HepG2 (cell line): Measurements from ENCODE around the gene VAPB. TPM values are rescaled to one million over a fixed set of nuclear protein-coding genes. Genes with fewer than 3 reads are reported as not detected.

Experiments
- ATAC-seq: fragments of 200-7000 bp; cut with Tn5 transposase; 3 replicates; pipeline ENCODE4 v1.9.1; 2020; ENCODE audit warnings: mild to moderate bottlenecking, moderate library complexity
- BruUV-seq: library from RNA; stranded (reverse); fragments of 400-500 nt; replicated peaks from 2 replicates; lab custom pipeline; 2021; lab: Mats Ljungman, UMichigan
- CTCF ChIA-PET: fragments of 300-600 bp; formaldehyde crosslinking; extraction: SDS; loops from one replicate; lab custom pipeline; 2021; ENCODE audit warnings: low total read pairs, inconsistent platforms, low intra/inter-chr PET ratio; lab: Yijun Ruan, JAX
- POLR2A ChIA-PET: fragments of 350-600 bp; sonication (Branson Sonifier 250); formaldehyde crosslinking; loops from one replicate; lab custom pipeline; 2020; ENCODE audit warnings: antibody characterized with exemption, inconsistent platforms; lab: Yijun Ruan, JAX
- DNase-seq: peaks from one replicate; pipeline ENCODE4 v3.0.0-alpha.2; 2015; ENCODE audit warnings: low spot score
- FAIRE-seq: peaks from 3 replicates; lab custom pipeline; 2011; peaks lifted over from hg19 to GRCh38; lab: Jason Lieb, UNC
- H2AFZ ChIP-seq: one replicate; pipeline ENCODE4 v1.6.1; 2011; ENCODE audit warnings: low read length, inconsistent platforms
- H3K27ac ChIP-seq: fragments of 300-600 bp; 3 replicates; pipeline ENCODE4 v1.8.0; 2011; ENCODE audit warnings: mixed run types, mild to moderate bottlenecking, mixed read lengths, low read length, inconsistent platforms; ENCODE audit not compliant: insufficient read depth; ENCODE audit errors: extremely low read length
- H3K27me3 ChIP-seq, 2 experiments: fragments of 200-600 bp in 1 of 2; 2 replicates in 1 of 2; 3 replicates in 1 of 2; pipeline versions ENCODE4 v1.6.0 to v1.8.0; 2011; ENCODE audit warnings: low read length in 2 of 2, mild to moderate bottlenecking in 2 of 2, moderate library complexity in 2 of 2, inconsistent platforms in 1 of 2; ENCODE audit not compliant: insufficient read depth in 2 of 2, control insufficient read depth in 1 of 2
- H3K36me3 ChIP-seq, 2 experiments: fragments of 200-600 bp in 1 of 2; replicated peaks in 1 of 2; 2 replicates in 1 of 2; 3 replicates in 1 of 2; pipeline versions ENCODE4 v1.5.1 to v1.8.0; 2011; ENCODE audit warnings: low read length in 2 of 2, inconsistent platforms in 1 of 2; ENCODE audit not compliant: insufficient read depth in 2 of 2, control insufficient read depth in 1 of 2
- H3K4me1 ChIP-seq: 2 replicates; pipeline ENCODE4 v1.5.1; 2012; ENCODE audit warnings: low read length, inconsistent platforms; ENCODE audit not compliant: insufficient read depth
- H3K4me2 ChIP-seq: 2 replicates; pipeline ENCODE4 v1.6.0; 2011; ENCODE audit warnings: low read depth, low read length, inconsistent platforms
- H3K4me3 ChIP-seq, 3 experiments: fragments of 200-600 bp in 1 of 3; sonication (generic), shearing (Covaris generic) in 1 of 3; replicated peaks in 1 of 3; 2 replicates each; pipeline ENCODE4 v1.5.1; 2011 to 2016; ENCODE audit warnings: low read length in 3 of 3, inconsistent platforms in 2 of 3, low read depth in 2 of 3, mild to moderate bottlenecking in 2 of 3, control low read depth in 1 of 3, mixed read lengths in 1 of 3; ENCODE audit not compliant: insufficient read depth in 1 of 3
- H3K79me2 ChIP-seq: one replicate; pipeline ENCODE4 v1.6.1; 2011; ENCODE audit warnings: low read length, inconsistent platforms; ENCODE audit not compliant: insufficient read depth
- H3K9ac ChIP-seq: 2 replicates; pipeline ENCODE4 v1.6.0; 2011; ENCODE audit warnings: mild to moderate bottlenecking, low read depth, low read length, inconsistent platforms; ENCODE audit not compliant: insufficient read depth
- H3K9me3 ChIP-seq: 2 replicates; pipeline ENCODE4 v1.5.1; 2012; ENCODE audit warnings: mild to moderate bottlenecking, low read length
- H4K20me1 ChIP-seq: 2 replicates; pipeline ENCODE4 v1.6.0; 2011; ENCODE audit warnings: inconsistent platforms, mild to moderate bottlenecking, low read length, moderate library complexity; ENCODE audit not compliant: insufficient read depth
- CEBPG ChIP-seq: IDR thresholded peaks from 2 replicates; pipeline ENCODE4 v1.6.1; 2016
- EED ChIP-seq: sonication (generic); formaldehyde crosslinking; IDR thresholded peaks from 2 replicates; pipeline ENCODE4 v1.5.0; 2020; ENCODE audit warnings: mild to moderate bottlenecking, missing genetic modification reagents
- FOXA3 ChIP-seq: IDR thresholded peaks from 2 replicates; pipeline ENCODE4 v1.6.1; 2016; ENCODE audit warnings: missing genetic modification reagents, missing compliant biosample characterization
- HMG20A ChIP-seq: IDR thresholded peaks from 2 replicates; pipeline ENCODE4 v1.6.1; 2016; ENCODE audit warnings: borderline replicate concordance
- IRX3 ChIP-seq: sonication (generic); formaldehyde crosslinking; IDR thresholded peaks from 2 replicates; pipeline ENCODE4 v1.8.1; 2023; ENCODE audit warnings: mild to moderate bottlenecking, low read depth, missing genetic modification reagents, borderline replicate concordance
- MIER2 ChIP-seq: IDR thresholded peaks from 2 replicates; pipeline ENCODE4 v1.6.1; 2016; ENCODE audit warnings: missing biosample characterization, missing genetic modification reagents
- MIXL1 ChIP-seq: IDR thresholded peaks from 2 replicates; pipeline ENCODE4 v1.6.1; 2016
- MYC ChIP-seq: sonication (generic); formaldehyde crosslinking; IDR thresholded peaks from 2 replicates; pipeline ENCODE4 v1.9.0; 2021; ENCODE audit warnings: missing genetic modification reagents, borderline replicate concordance
- SAP130 ChIP-seq: IDR thresholded peaks from 2 replicates; pipeline ENCODE4 v1.6.1; 2016; ENCODE audit warnings: low read depth
- SOX13 ChIP-seq, 3 experiments: fragments of 450-650 bp in 1 of 3; sonication (generic) in 1 of 3; formaldehyde crosslinking in 1 of 3; IDR thresholded peaks in 2 of 3; conservative IDR thresholded peaks in 1 of 3; 2 replicates each; pipeline versions ENCODE4 v1.5.0 to v1.6.1; 2016 to 2020; ENCODE audit warnings: antibody characterized with exemption in 1 of 3, mild to moderate bottlenecking in 1 of 3, missing compliant biosample characterization in 1 of 3, missing genetic modification reagents in 1 of 3, moderate library complexity in 1 of 3
- ZNF460 ChIP-seq: sonication (generic); formaldehyde crosslinking; IDR thresholded peaks from 2 replicates; pipeline ENCODE4 v1.5.1; 2020; ENCODE audit warnings: missing genetic modification reagents, mild to moderate bottlenecking, borderline replicate concordance
- ZNF570 ChIP-seq: sonication (generic); formaldehyde crosslinking; IDR thresholded peaks from 2 replicates; pipeline ENCODE4 v1.4.0; 2020; ENCODE audit warnings: mild to moderate bottlenecking, missing genetic modification reagents, borderline replicate concordance
- ZNF775 ChIP-seq: sonication (generic); formaldehyde crosslinking; IDR thresholded peaks from 2 replicates; pipeline ENCODE4 v1.4.0; 2020; ENCODE audit warnings: missing genetic modification reagents, mild to moderate bottlenecking, moderate library complexity, borderline replicate concordance
- WGBS: methylation state at CpG from one replicate; pipeline ENCODE4 v1.1.6; 2017; ENCODE audit warnings: low lambda C conversion rate; 5-methylcytosine and 5-hydroxymethylcytosine counted together
- in situ Hi-C: cut with HindIII; loops from 2 replicates; pipeline ENCODE4 v1.10.0; 2017; ENCODE audit warnings: low pct_unique_long_range_greater_than_20kb; ENCODE audit not compliant: extremely low pct_ligation_motif_present
- intact Hi-C: fragments of 100-400 bp; cut with micrococcal nuclease; formaldehyde crosslinking; loops from one replicate; pipeline ENCODE4 v1.10.0; 2022; ENCODE audit not compliant: unreplicated experiment
- polyA plus RNA-seq, 8 experiments: library from polyadenylated mRNA; depleted of rRNA in 3 of 8; stranded (reverse) in 7 of 8; unstranded in 1 of 8; fragments of >200 nt; fragmentation: Illumina TruSeq in 4 of 8; extraction: Trizol in 4 of 8; gene quantifications; 2 replicates each; pipeline versions ENCODE4 v1.2.1 to v1.2.3, GENCODE V29; 2011 to 2016; ENCODE audit warnings: low read depth in 4 of 8, missing spikeins in 1 of 8, mixed read lengths in 1 of 8; ENCODE audit not compliant: insufficient read depth in 1 of 8
- total RNA-seq, 5 experiments: library from RNA; depleted of rRNA; stranded (reverse); fragments of >200 nt; fragmentation: Illumina TruSeq; extraction: Trizol; gene quantifications; 2 replicates each; pipeline ENCODE4 v1.2.3, GENCODE V29; 2016; ENCODE audit warnings: low read depth in 1 of 5
- TF ChIP-seq, protein P1 (sequence below): sonication (generic); formaldehyde crosslinking; IDR thresholded peaks from 2 replicates; pipeline ENCODE4 v1.5.1; 2020; ENCODE audit warnings: missing genetic modification reagents, mild to moderate bottlenecking, borderline replicate concordance
- TF ChIP-seq, protein P2 (sequence below): sonication (generic); formaldehyde crosslinking; IDR thresholded peaks from 2 replicates; pipeline ENCODE4 v1.9.0; 2022; ENCODE audit warnings: missing genetic modification reagents, mild to moderate bottlenecking, borderline replicate concordance
- TF ChIP-seq, protein P3 (sequence below): conservative IDR thresholded peaks from 2 replicates; pipeline ENCODE4 v1.6.1; 2018; ENCODE audit warnings: missing genetic modification reagents

VAPB gene
- total and polyA plus RNA-seq, 2 of the 13 experiments (the other 11 are each of a cell fraction or from before 2014, with no cell fraction given) = 18.6 to 48.5 TPM

DNA sequence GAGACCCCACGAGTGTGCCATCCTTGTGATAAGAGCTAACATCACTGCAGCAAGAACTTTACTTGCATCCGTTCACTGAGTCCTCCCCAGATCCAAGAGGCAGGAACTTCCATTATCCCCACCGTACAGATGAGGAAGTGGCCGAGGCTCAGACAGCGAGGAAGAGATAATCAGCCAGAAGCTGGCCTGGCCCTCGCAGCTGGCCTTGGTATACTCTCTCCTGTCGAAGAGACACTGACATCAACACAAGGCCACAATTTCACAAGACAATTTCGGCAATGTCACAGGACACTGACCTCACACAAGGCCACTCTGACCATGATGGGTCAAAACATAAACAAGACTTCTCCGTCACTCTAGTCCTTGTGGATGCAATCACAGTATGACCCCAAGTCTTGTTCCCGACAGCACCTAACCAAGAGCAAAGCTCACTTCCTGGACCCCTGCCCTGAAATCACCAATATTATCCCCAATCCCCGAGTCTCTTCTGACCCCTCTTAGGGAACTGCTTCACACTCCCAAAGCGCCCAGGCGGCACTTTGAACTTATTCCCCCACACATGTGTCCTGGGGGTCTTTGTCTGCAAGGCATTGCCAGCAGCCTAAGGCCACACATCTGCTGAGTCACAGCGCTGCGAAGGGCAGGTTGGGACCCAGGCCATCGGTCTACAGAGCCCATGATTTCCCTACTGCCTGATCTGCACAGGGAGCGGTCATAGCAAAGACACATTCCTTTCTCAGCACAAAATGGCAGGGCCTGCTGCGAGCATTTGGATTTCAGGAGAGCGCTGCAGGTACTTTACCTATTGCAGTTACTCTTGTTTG is 14.8 kb upstream of the VAPB start:
- Histone ChIP-seq H3K4me2 (peak overlapping the region; percentile 67), H3K4me3 (peak overlapping the region; percentile 34 to 37 (median 37); a peak in 5 of 6 replicates), H4K20me1 (no peaks in the 10 kb centered on the region), H3K79me2 (no peaks in the 10 kb centered on the region), H3K9me3 (no peaks in the 10 kb centered on the region), H3K27me3 (no peaks in the 10 kb centered on the region), H3K27ac (no peak overlapping the region), H3K9ac (peak overlapping the region; percentile 35; the same call in 1 of the 2 replicates), H2AFZ (peak overlapping the region; percentile 71), H3K36me3 (no peaks in the 10 kb centered on the region), H3K4me1 (peaks cover 34% of the 10 kb centered on the region)
- intact Hi-C loops (no loop called here), in situ Hi-C loops (no loop called here)
- WGBS = 55% methylated on average over 19 of the region's 19 CpGs
- ChIA-PET CTCF (no interaction called here), POLR2A (interaction anchor here (1.5 kb wide), 1 partner anchor 15 kb away, joined by 9 read pairs; the partner anchor contains the start of gene VAPB)
- ATAC-seq (peak; percentile 75), FAIRE-seq (peak; percentile 12), DNase-seq (peak; percentile 53)
- no TSS peak for BruUV-seq
- TF ChIP-seq ZNF460 (CRISPR knock-in tag) (no peak), ZNF570 (CRISPR knock-in tag) (no peak), MYC (peak; percentile 41; the same call in 1 of the 2 replicates), CEBPG (CRISPR knock-in tag) (peak; percentile 41), SAP130 (CRISPR knock-in tag) (peak; percentile 62), MIER2 (peak; percentile 37; the same call in 1 of the 2 replicates), HMG20A (peak; percentile 57; the same call in 1 of the 2 replicates), ZNF775 (no peak), FOXA3 (CRISPR knock-in tag) (peak; percentile 81), IRX3 (peak; percentile 48; the same call in 1 of the 2 replicates), SOX13 (IDR thresholded peaks at IDR 0.05) (no peak), SOX13 (CRISPR knock-in tag; conservative IDR thresholded peaks at IDR 0.05 in 1 of 2, IDR thresholded peaks at IDR 0.05 in 1 of 2) (peak in 1 of 2 experiments; percentile 58; a peak in 1 of 4 replicates), EED (CRISPR knock-in tag) (peak; percentile 55; the same call in 1 of the 2 replicates), MIXL1 (0 out of 2 replicates have a peak, but pooled peaks have one; percentile 31)
- TF ChIP-seq, protein P1, sequence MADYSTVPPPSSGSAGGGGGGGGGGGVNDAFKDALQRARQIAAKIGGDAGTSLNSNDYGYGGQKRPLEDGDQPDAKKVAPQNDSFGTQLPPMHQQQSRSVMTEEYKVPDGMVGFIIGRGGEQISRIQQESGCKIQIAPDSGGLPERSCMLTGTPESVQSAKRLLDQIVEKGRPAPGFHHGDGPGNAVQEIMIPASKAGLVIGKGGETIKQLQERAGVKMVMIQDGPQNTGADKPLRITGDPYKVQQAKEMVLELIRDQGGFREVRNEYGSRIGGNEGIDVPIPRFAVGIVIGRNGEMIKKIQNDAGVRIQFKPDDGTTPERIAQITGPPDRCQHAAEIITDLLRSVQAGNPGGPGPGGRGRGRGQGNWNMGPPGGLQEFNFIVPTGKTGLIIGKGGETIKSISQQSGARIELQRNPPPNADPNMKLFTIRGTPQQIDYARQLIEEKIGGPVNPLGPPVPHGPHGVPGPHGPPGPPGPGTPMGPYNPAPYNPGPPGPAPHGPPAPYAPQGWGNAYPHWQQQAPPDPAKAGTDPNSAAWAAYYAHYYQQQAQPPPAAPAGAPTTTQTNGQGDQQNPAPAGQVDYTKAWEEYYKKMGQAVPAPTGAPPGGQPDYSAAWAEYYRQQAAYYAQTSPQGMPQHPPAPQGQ (CRISPR knock-in tag) = peak; percentile 90; the same call in 1 of the 2 replicates
- TF ChIP-seq, protein P2, sequence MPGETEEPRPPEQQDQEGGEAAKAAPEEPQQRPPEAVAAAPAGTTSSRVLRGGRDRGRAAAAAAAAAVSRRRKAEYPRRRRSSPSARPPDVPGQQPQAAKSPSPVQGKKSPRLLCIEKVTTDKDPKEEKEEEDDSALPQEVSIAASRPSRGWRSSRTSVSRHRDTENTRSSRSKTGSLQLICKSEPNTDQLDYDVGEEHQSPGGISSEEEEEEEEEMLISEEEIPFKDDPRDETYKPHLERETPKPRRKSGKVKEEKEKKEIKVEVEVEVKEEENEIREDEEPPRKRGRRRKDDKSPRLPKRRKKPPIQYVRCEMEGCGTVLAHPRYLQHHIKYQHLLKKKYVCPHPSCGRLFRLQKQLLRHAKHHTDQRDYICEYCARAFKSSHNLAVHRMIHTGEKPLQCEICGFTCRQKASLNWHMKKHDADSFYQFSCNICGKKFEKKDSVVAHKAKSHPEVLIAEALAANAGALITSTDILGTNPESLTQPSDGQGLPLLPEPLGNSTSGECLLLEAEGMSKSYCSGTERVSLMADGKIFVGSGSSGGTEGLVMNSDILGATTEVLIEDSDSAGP = peak; percentile 60; the same call in 1 of the 2 replicates
- TF ChIP-seq, protein P3, sequence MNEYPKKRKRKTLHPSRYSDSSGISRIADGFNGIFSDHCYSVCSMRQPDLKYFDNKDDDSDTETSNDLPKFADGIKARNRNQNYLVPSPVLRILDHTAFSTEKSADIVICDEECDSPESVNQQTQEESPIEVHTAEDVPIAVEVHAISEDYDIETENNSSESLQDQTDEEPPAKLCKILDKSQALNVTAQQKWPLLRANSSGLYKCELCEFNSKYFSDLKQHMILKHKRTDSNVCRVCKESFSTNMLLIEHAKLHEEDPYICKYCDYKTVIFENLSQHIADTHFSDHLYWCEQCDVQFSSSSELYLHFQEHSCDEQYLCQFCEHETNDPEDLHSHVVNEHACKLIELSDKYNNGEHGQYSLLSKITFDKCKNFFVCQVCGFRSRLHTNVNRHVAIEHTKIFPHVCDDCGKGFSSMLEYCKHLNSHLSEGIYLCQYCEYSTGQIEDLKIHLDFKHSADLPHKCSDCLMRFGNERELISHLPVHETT (CRISPR knock-in tag) = no peak
